Measurements from ENCODE around the gene ENDOV. TPM values are rescaled to one million over a fixed set of nuclear protein-coding genes. Genes with fewer than 3 reads are reported as not detected.

Gene ENDOV
- total RNA-seq, 1 experiment from 2014 or later, result 45.6 TPM

DNA sequence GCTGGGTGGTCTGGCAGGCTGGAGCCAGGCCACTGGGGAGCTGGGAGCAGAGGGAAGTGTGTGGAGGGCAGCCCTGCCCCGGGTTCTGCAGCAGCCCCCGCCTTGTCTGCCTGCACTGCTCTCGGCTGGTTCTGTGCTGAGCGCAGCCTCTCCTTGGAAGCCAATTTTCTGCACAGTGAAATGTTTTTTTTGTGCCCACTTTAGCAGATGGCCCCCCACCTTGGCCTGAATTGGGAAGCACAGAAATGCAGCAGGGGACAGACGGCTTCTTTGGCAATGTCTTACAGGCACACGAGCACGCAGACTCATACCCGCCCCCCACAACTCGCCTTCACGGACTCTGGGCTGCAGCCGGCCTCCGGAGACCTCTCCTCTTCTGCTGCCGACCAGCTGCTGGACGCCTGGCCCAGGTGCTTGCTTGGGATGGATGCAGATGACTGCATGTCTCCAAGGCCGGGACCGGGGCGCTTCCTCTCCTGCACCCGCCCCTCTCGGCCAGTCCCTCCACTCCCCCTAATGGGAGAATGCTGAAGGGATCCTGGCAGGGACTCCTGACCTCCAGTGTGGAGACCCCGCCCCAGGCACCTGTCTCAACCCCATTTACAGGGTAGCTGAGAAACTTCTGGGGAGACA lies 46.7 kb downstream of the ENDOV start:
- POLR2A ChIA-PET, result no interaction called here
- RAD21 ChIA-PET (ENCODE audit: low non-redundant PET in 1 of 2, low total read pairs in 2 of 2, uncharacterized antibody in 2 of 2, unreplicated experiment in 2 of 2), result no interaction called here

DNA sequence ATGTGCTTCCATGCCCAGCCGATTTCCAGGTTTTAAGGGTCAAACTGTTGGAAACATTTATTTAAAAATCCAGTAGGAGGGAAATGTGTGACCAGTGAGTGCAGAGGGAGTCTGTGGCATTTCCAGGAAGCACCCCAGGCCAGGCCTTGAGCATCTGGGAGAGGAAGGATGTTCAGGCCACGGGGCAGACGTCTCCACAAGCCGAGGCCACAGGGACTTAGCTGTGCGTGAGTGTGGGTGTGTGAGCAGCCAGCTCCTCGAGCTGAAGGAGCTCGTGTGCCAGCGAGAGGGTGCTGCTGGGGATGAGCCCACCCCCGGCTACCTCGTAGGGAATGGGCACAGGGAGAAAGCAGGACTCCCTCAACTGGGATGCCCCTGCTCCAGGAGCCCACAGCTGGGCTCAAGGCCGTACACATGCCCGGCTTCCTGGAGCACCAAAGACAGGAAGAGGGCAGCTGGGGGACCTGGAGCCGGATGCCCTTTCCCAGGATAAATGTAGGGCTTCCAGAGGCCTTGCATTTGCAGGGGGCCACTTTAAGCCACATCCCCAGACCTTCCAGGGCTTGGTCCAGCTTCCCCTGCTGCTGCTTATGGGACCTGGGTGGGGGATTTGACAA lies 48.9 kb downstream of the ENDOV start:
- CTCF ChIA-PET, result no interaction called here

More for the DNA sequence above, 46.7 kb downstream of the ENDOV start:
- no peak overlapping the region for H3K9ac ChIP-seq (ENCODE audit: low read length)
- TF ChIP-seq EGR1 (IDR thresholded peaks at IDR 0.05; ENCODE audit: low read depth), result no peak
- no peaks in the 10 kb centered on the region for H3K36me3 ChIP-seq (ENCODE audit: control insufficient read depth in 1 of 2, insufficient read depth in 2 of 2, low read length in 2 of 2)
- H3K27ac ChIP-seq (ENCODE audit: low read depth, low read length), result no peak overlapping the region
- H3K9me2 ChIP-seq (ENCODE audit: insufficient read depth), result no peaks in the 10 kb centered on the region
- no peak overlapping the region for H3K4me3 ChIP-seq (replicated peaks in 1 of 2; ENCODE audit: low read depth in 1 of 2, low read length in 2 of 2)
- H3K79me2 ChIP-seq (ENCODE audit: insufficient read depth, low read length), result no peaks in the 10 kb centered on the region
- CTCF ChIA-PET, result no interaction called here
- H3K27me3 ChIP-seq (ENCODE audit: insufficient read depth, low read length), result 0 out of 2 replicates have a peak, but pooled peaks cover 4% of the 10 kb centered on the region
- no peak overlapping the region for H3K4me2 ChIP-seq (ENCODE audit: low read length)
- peaks cover 0 to 11% of the 10 kb centered on the region in 2 experiments; a peak in 2 of 4 replicates for H3K4me1 ChIP-seq (ENCODE audit: control insufficient read depth in 1 of 2, insufficient read depth in 2 of 2, low read length in 2 of 2)
- H3K9me3 ChIP-seq (ENCODE audit: control insufficient read depth in 1 of 2, insufficient read depth in 1 of 2, low read depth in 1 of 2, low read length in 2 of 2), result no peaks in the 10 kb centered on the region
- intact Hi-C loops (cut with micrococcal nuclease), result no loop called here
- no TSS peak for BruUV-seq (replicated peaks)
- H4K20me1 ChIP-seq (ENCODE audit: insufficient read depth), result no peaks in the 10 kb centered on the region
- no peak overlapping the region for H2AFZ ChIP-seq (ENCODE audit: low read depth, low read length, poor library complexity, severe bottlenecking)
- DNase-seq (ENCODE audit: low read depth, low spot score) (no peak), ATAC-seq (no peak)

More for the DNA sequence above, 48.9 kb downstream of the ENDOV start:
- TF ChIP-seq CBX3 (IDR thresholded peaks at IDR 0.05; ENCODE audit: low read depth), result no peak
- TF ChIP-seq TCF7L2 (IDR thresholded peaks at IDR 0.05; ENCODE audit: borderline replicate concordance, extremely low read depth, insufficient read depth, insufficient read length), result no peak
- TF ChIP-seq FOSL1 (IDR thresholded peaks at IDR 0.05; ENCODE audit: low read depth), result no peak
- TF ChIP-seq SRF (IDR thresholded peaks at IDR 0.05; ENCODE audit: low read depth), result no peak
- Histone ChIP-seq H3K36me3 (ENCODE audit: control insufficient read depth in 1 of 2, insufficient read depth in 2 of 2, low read length in 2 of 2) (no peaks in the 10 kb centered on the region), H3K79me2 (ENCODE audit: insufficient read depth, low read length) (no peaks in the 10 kb centered on the region), H3K9ac (ENCODE audit: low read length) (no peak overlapping the region), H3K9me3 (ENCODE audit: control insufficient read depth in 1 of 2, insufficient read depth in 1 of 2, low read depth in 1 of 2, low read length in 2 of 2) (no peaks in the 10 kb centered on the region), H2AFZ (ENCODE audit: low read depth, low read length, poor library complexity, severe bottlenecking) (no peak overlapping the region), H4K20me1 (ENCODE audit: insufficient read depth) (no peaks in the 10 kb centered on the region), H3K4me2 (ENCODE audit: low read length) (no peak overlapping the region), H3K27ac (ENCODE audit: low read depth, low read length) (no peak overlapping the region), H3K9me2 (ENCODE audit: insufficient read depth) (no peaks in the 10 kb centered on the region), H3K4me1 (ENCODE audit: control insufficient read depth in 1 of 2, insufficient read depth in 2 of 2, low read length in 2 of 2) (no peaks in the 10 kb centered on the region), H3K4me3 (replicated peaks in 1 of 2; ENCODE audit: low read depth in 1 of 2, low read length in 2 of 2) (no peak overlapping the region), H3K27me3 (ENCODE audit: insufficient read depth, low read length) (0 out of 2 replicates have a peak, but pooled peaks cover 9% of the 10 kb centered on the region)
- intact Hi-C loops (cut with micrococcal nuclease), result no loop called here
- ChIA-PET RAD21 (ENCODE audit: low non-redundant PET in 1 of 2, low total read pairs in 2 of 2, uncharacterized antibody in 2 of 2, unreplicated experiment in 2 of 2) (no interaction called here), POLR2A (interaction anchor here (2.0 kb wide), 1 partner anchor 9 kb away, joined by 11 read pairs; no protein-coding TSS in a partner anchor)
- ATAC-seq, result no peak
- BruUV-seq (replicated peaks), result no TSS peak
- DNase-seq (ENCODE audit: low read depth, low spot score), result no peak

Measured in HCT116 (cell line).